ENCODE data around the gene CFDP1. TPM values are rescaled to one million over a fixed set of nuclear protein-coding genes. Genes with fewer than 3 reads are reported as not detected.

Gene CFDP1
- total and polyA plus RNA-seq, 2 of the 13 experiments (the other 11 are each of a cell fraction or from before 2014, with no cell fraction given), result 78.6 to 153 TPM

GRCh38 chr16:75305364-75306098 lies 127.8 kb downstream of the CFDP1 start (continued):
- TF ChIP-seq ZNF280B (CRISPR knock-in tag; IDR thresholded peaks at IDR 0.05; ENCODE audit: borderline replicate concordance), result no peak
- TF ChIP-seq NFE2L1 (CRISPR knock-in tag; IDR thresholded peaks at IDR 0.05; ENCODE audit: borderline replicate concordance), result no peak
- peak; percentile 64 for TF ChIP-seq MNT (IDR thresholded peaks at IDR 0.05)
- TF ChIP-seq, protein P1, sequence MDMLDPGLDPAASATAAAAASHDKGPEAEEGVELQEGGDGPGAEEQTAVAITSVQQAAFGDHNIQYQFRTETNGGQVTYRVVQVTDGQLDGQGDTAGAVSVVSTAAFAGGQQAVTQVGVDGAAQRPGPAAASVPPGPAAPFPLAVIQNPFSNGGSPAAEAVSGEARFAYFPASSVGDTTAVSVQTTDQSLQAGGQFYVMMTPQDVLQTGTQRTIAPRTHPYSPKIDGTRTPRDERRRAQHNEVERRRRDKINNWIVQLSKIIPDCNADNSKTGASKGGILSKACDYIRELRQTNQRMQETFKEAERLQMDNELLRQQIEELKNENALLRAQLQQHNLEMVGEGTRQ (IDR thresholded peaks at IDR 0.05; ENCODE audit: low read depth, low read length), result peak; percentile 75
- TF ChIP-seq, protein P1 (CRISPR knock-in tag; IDR thresholded peaks at IDR 0.05; ENCODE audit: borderline replicate concordance), result no peak; the same call in 1 of the 2 replicates
- TF ChIP-seq ZMYM2 (CRISPR knock-in tag; IDR thresholded peaks at IDR 0.05), result no peak
- peak; percentile 97 for TF ChIP-seq HDAC2 (CRISPR knock-in tag; IDR thresholded peaks at IDR 0.05)
- peak; percentile 81; the same call in 1 of the 2 replicates for TF ChIP-seq MYC (CRISPR knock-in tag; IDR thresholded peaks at IDR 0.05; ENCODE audit: borderline replicate concordance)
- peak; percentile 61 for TF ChIP-seq GABPB1 (CRISPR knock-in tag; IDR thresholded peaks at IDR 0.05)
- 0 out of 2 replicates have a peak, but pooled peaks have one; percentile 8 for TF ChIP-seq ZNF816 (CRISPR knock-in tag; IDR thresholded peaks at IDR 0.05; ENCODE audit: borderline replicate concordance)
- TF ChIP-seq SNRNP70 (IDR thresholded peaks at IDR 0.05; ENCODE audit: low read depth, low read length), result no peak
- TF ChIP-seq BHLHE40 (IDR thresholded peaks at IDR 0.05; ENCODE audit: low read length), result peak; percentile 94
- no peak; the same call in 1 of the 2 replicates for TF ChIP-seq ZNF451 (CRISPR knock-in tag; IDR thresholded peaks at IDR 0.05)
- no peak for TF ChIP-seq PRMT3 (CRISPR knock-in tag; IDR thresholded peaks at IDR 0.05; ENCODE audit: borderline replicate concordance, low read depth)
- TF ChIP-seq RFXAP (CRISPR knock-in tag; IDR thresholded peaks at IDR 0.05; ENCODE audit: borderline replicate concordance), result no peak; the same call in 1 of the 2 replicates
- TF ChIP-seq SCMH1 (CRISPR knock-in tag; IDR thresholded peaks at IDR 0.05; ENCODE audit: borderline replicate concordance), result no peak
- TF ChIP-seq NR1H2 (CRISPR knock-in tag; IDR thresholded peaks at IDR 0.05; ENCODE audit: borderline replicate concordance, low read depth), result no peak
- TF ChIP-seq KMT2A (CRISPR knock-in tag; IDR thresholded peaks at IDR 0.05), result peak; percentile 94
- TF ChIP-seq, protein P2, sequence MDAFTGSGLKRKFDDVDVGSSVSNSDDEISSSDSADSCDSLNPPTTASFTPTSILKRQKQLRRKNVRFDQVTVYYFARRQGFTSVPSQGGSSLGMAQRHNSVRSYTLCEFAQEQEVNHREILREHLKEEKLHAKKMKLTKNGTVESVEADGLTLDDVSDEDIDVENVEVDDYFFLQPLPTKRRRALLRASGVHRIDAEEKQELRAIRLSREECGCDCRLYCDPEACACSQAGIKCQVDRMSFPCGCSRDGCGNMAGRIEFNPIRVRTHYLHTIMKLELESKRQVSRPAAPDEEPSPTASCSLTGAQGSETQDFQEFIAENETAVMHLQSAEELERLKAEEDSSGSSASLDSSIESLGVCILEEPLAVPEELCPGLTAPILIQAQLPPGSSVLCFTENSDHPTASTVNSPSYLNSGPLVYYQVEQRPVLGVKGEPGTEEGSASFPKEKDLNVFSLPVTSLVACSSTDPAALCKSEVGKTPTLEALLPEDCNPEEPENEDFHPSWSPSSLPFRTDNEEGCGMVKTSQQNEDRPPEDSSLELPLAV (CRISPR knock-in tag; conservative IDR thresholded peaks at IDR 0.05; ENCODE audit: low read depth), result 0 out of 2 replicates have a peak, but pooled peaks have one; percentile 62
- 0 out of 2 replicates have a peak, but pooled peaks have one; percentile 72 for TF ChIP-seq ZBTB43 (CRISPR knock-in tag; conservative IDR thresholded peaks at IDR 0.05)
- TF ChIP-seq BRD4 (CRISPR knock-in tag; IDR thresholded peaks at IDR 0.05), result peak; percentile 91; the same call in 1 of the 2 replicates

Measured in HepG2 (cell line).